CD14-positive monocyte (primary cell): ENCODE data around the gene TMEM183A. TPM values are rescaled to one million over a fixed set of nuclear protein-coding genes. Genes with fewer than 3 reads are reported as not detected.
A peak's percentile ranks its signal among the peaks of the same experiment; 100 is the strongest.

Experiments used
- DNase-seq, 3 donors: peaks; one replicate each; pipeline ENCODE4 v3.0.0-alpha.2; 2011 to 2022
- H2AFZ ChIP-seq: 2 replicates; pipeline ENCODE4 v1.6.0; 2012; ENCODE audit warnings: mild to moderate bottlenecking, low read depth, low read length, inconsistent platforms; ENCODE audit not compliant: insufficient read depth, poor library complexity, severe bottlenecking
- H3K27ac ChIP-seq, 2 donors: 1 replicate in 1 of 2; 2 replicates in 1 of 2; pipeline ENCODE4 v1.5.1; 2012 to 2013; ENCODE audit warnings: low read length in 2 of 2, control low read depth in 1 of 2, inconsistent platforms in 1 of 2, low read depth in 1 of 2, mild to moderate bottlenecking in 1 of 2
- H3K27me3 ChIP-seq, 2 donors: one replicate each; pipeline versions ENCODE4 v1.6.0 to v1.6.1; 2011 to 2013; ENCODE audit warnings: low read length in 2 of 2; ENCODE audit not compliant: control insufficient read depth in 2 of 2, insufficient read depth in 2 of 2
- H3K36me3 ChIP-seq, 2 donors: replicated peaks in 1 of 2; 1 replicate in 1 of 2; 2 replicates in 1 of 2; pipeline versions ENCODE4 v1.5.1 to v1.6.1; 2012 to 2013; ENCODE audit warnings: low read length in 2 of 2, control low read depth in 1 of 2, inconsistent platforms in 1 of 2, mild to moderate bottlenecking in 1 of 2; ENCODE audit not compliant: insufficient read depth in 2 of 2, control insufficient read depth in 1 of 2
- H3K4me1 ChIP-seq, 2 donors: 1 replicate in 1 of 2; 2 replicates in 1 of 2; pipeline versions ENCODE4 v1.5.1 to v1.6.1; 2012 to 2013; ENCODE audit warnings: low read length in 2 of 2, control low read depth in 1 of 2, inconsistent platforms in 1 of 2, mild to moderate bottlenecking in 1 of 2, moderate library complexity in 1 of 2; ENCODE audit not compliant: insufficient read depth in 2 of 2, control insufficient read depth in 1 of 2
- H3K4me2 ChIP-seq: replicated peaks from 2 replicates; pipeline ENCODE3; 2012; ENCODE audit warnings: low read length, moderate library complexity, mild to moderate bottlenecking; ENCODE audit not compliant: poor library complexity, severe bottlenecking; ENCODE audit errors: extremely low read depth
- H3K4me3 ChIP-seq, 3 experiments: fragments of 200-600 bp in 1 of 3; sonication (generic) in 1 of 3; replicated peaks in 1 of 3; 1 replicate in 2 of 3; 2 replicates in 1 of 3; pipeline ENCODE4 v1.5.1; 2011 to 2013; ENCODE audit warnings: low read length in 3 of 3, mild to moderate bottlenecking in 3 of 3, control low read depth in 2 of 3, low read depth in 2 of 3, inconsistent platforms in 1 of 3, moderate library complexity in 1 of 3
- H3K79me2 ChIP-seq: 2 replicates; pipeline ENCODE4 v1.6.0; 2012; ENCODE audit warnings: mild to moderate bottlenecking, control low read depth, inconsistent platforms, low read length, moderate library complexity; ENCODE audit not compliant: insufficient read depth
- H3K9ac ChIP-seq: 2 replicates; pipeline ENCODE4 v1.6.0; 2017; ENCODE audit warnings: low read length, mild to moderate bottlenecking; ENCODE audit not compliant: insufficient read depth, poor library complexity, severe bottlenecking
- H3K9me3 ChIP-seq, 2 donors: replicated peaks in 1 of 2; 1 replicate in 1 of 2; 2 replicates in 1 of 2; pipeline versions ENCODE4 v1.5.1 to v1.6.1; 2012 to 2013; ENCODE audit warnings: low read length in 2 of 2, control low read depth in 1 of 2; ENCODE audit not compliant: control insufficient read depth in 1 of 2, insufficient read depth in 1 of 2
- H4K20me1 ChIP-seq: 2 replicates; pipeline ENCODE4 v1.6.0; 2012; ENCODE audit warnings: mild to moderate bottlenecking, low read length, control low read depth, moderate library complexity; ENCODE audit not compliant: insufficient read depth
- H3K27ac Mint-ChIP-seq, 7 donors: one replicate each; pipeline ENCODE4 v1.8.0; 2020; ENCODE audit warnings: mild to moderate bottlenecking in 7 of 7, mixed read lengths in 7 of 7, moderate library complexity in 6 of 7, inconsistent platforms in 2 of 7
- H3K27me3 Mint-ChIP-seq, 3 donors: one replicate each; pipeline ENCODE4 v1.8.0; 2021 to 2022; ENCODE audit warnings: low read depth in 3 of 3, mild to moderate bottlenecking in 3 of 3, mixed read lengths in 3 of 3, moderate library complexity in 3 of 3, inconsistent platforms in 1 of 3
- H3K36me3 Mint-ChIP-seq, 2 donors: one replicate each; pipeline ENCODE4 v1.8.0; 2020; ENCODE audit warnings: mixed read lengths in 2 of 2, inconsistent platforms in 1 of 2, mild to moderate bottlenecking in 1 of 2
- H3K4me1 Mint-ChIP-seq: one replicate; pipeline ENCODE4 v1.8.0; 2020; ENCODE audit warnings: mild to moderate bottlenecking, mixed read lengths
- H3K4me3 Mint-ChIP-seq, 2 donors: one replicate each; pipeline ENCODE4 v1.8.0; 2020; ENCODE audit warnings: mild to moderate bottlenecking in 2 of 2, mixed read lengths in 2 of 2, moderate library complexity in 1 of 2
- H3K9me3 Mint-ChIP-seq, 7 donors: one replicate each; pipeline ENCODE4 v1.8.0; 2020 to 2022; ENCODE audit warnings: mixed read lengths in 7 of 7, mild to moderate bottlenecking in 6 of 7, moderate library complexity in 6 of 7, inconsistent platforms in 2 of 7
- WGBS: methylation state at CpG from one replicate; pipeline ENCODE4 v1.1.5; 2013; ENCODE audit warnings: missing lambda C conversion rate; ENCODE audit not compliant: insufficient coverage; 5-methylcytosine and 5-hydroxymethylcytosine counted together
- intact Hi-C, 2 donors: fragments of 100-400 bp; cut with micrococcal nuclease; formaldehyde crosslinking; loops; one replicate each; pipeline versions ENCODE4 v1.15.0 to v1.15.1; 2023
- polyA plus RNA-seq, 3 donors: library from polyadenylated mRNA; depleted of rRNA in 1 of 3; unstranded in 2 of 3; stranded (reverse) in 1 of 3; fragments of 300-500 nt in 2 of 3; fragments of >200 nt in 1 of 3; fragmentation: Illumina TruSeq in 2 of 3; gene quantifications; 1 replicate in 2 of 3; 2 replicates in 1 of 3; pipeline ENCODE4 v1.2.3, GENCODE V29; 2012 to 2021
- TF ChIP-seq, protein P1 (sequence below): fragments of 200-600 bp; IDR thresholded peaks from one replicate; pipeline ENCODE4 v1.8.0; 2022; ENCODE audit warnings: antibody characterized with exemption, mild to moderate bottlenecking

The TMEM183A gene
- polyA plus RNA-seq, 3 donors, result 60.5 to 84.9 (median 70.0) TPM

DNA sequence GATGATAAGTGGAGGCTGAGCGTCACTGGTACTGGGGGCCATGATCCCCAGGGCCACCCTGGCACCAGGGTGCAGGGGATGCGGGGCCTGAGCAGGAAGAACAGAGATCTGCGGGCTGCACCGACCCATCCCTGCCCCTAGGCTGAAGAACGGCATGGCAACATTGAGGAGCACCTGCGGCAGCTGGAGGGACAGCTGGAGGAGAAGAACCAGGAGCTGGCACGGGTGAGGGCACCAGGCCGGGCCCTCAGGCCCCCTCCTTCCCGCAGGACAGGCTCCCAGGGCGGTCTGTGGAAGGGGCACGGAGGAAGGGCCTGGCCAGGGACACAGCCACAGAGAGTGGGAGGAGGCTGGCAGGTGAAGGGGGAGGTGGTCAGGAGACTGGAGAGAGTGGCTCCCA, 40.9 kb downstream of the TMEM183A start:
- 95% methylated on average over 10 of the region's 11 CpGs for WGBS
- Histone ChIP-seq H3K4me2 (no peak overlapping the region), H3K4me1 (peaks cover 7 to 8% of the 10 kb centered on the region in 2 donors), H3K36me3 (no peaks in the 10 kb centered on the region), H2AFZ (no peak overlapping the region), H4K20me1 (no peaks in the 10 kb centered on the region), H3K9ac (no peak overlapping the region), H3K79me2 (no peaks in the 10 kb centered on the region), H3K9me3 (no peaks in the 10 kb centered on the region), H3K4me3 (no peak overlapping the region), H3K27me3 (no peaks in the 10 kb centered on the region), H3K27ac (no peak overlapping the region)
- intact Hi-C loops, result loop anchor here in 1 of 2 donors (10.0 kb wide), 1 partner anchor 77 kb away; the partner anchor contains the start of gene ADORA1
- Mint-ChIP-seq H3K27me3 (peaks cover 6 to 21% (median 14%) of the 10 kb centered on the region in 3 donors), H3K4me1 (peaks cover 18% of the 10 kb centered on the region), H3K4me3 (no peak overlapping the region), H3K36me3 (no peaks in the 10 kb centered on the region), H3K9me3 (peaks cover 0 to 3% (median 0%) of the 10 kb centered on the region in 7 donors), H3K27ac (peak overlapping the region in 1 of 7 donors; percentile 53)
- TF ChIP-seq, protein P1, sequence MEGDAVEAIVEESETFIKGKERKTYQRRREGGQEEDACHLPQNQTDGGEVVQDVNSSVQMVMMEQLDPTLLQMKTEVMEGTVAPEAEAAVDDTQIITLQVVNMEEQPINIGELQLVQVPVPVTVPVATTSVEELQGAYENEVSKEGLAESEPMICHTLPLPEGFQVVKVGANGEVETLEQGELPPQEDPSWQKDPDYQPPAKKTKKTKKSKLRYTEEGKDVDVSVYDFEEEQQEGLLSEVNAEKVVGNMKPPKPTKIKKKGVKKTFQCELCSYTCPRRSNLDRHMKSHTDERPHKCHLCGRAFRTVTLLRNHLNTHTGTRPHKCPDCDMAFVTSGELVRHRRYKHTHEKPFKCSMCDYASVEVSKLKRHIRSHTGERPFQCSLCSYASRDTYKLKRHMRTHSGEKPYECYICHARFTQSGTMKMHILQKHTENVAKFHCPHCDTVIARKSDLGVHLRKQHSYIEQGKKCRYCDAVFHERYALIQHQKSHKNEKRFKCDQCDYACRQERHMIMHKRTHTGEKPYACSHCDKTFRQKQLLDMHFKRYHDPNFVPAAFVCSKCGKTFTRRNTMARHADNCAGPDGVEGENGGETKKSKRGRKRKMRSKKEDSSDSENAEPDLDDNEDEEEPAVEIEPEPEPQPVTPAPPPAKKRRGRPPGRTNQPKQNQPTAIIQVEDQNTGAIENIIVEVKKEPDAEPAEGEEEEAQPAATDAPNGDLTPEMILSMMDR, result no peak
- no peak for DNase-seq

DNA sequence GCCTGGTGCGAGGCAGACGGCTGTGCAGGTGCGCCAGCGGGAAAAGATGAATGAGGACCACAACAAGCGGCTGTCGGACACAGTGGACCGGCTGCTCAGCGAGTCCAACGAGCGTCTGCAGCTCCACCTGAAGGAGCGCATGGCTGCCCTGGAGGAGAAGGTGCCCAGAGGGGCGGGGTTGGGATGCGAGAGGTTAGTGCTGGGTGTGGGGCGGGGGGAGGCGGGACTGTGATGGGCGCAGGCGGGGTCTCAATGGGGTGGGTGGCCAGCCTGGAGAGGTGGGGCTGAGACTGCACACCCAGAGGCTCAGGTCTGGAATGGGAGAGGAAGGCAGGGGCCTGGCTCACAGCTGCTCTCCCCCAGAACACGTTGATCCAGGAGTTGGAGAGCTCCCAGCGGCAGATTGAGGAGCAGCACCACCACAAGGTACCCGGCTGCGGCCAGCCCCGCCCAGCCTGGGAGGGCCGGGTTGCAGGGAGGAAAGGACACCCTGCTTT, 41.4 kb downstream of the TMEM183A start:
- no peaks in the 10 kb centered on the region for H3K9me3 ChIP-seq
- H3K27me3 ChIP-seq, result no peaks in the 10 kb centered on the region
- Mint-ChIP-seq H3K9me3 (peaks cover 0 to 3% (median 0%) of the 10 kb centered on the region in 7 donors), H3K27ac (no peak overlapping the region), H3K27me3 (peaks cover 6 to 21% (median 14%) of the 10 kb centered on the region in 3 donors), H3K4me1 (peaks cover 18% of the 10 kb centered on the region), H3K4me3 (no peak overlapping the region), H3K36me3 (no peaks in the 10 kb centered on the region)
- TF ChIP-seq, protein P1, result no peak
- no peak overlapping the region for H3K4me3 ChIP-seq
- no peak overlapping the region for H3K4me2 ChIP-seq
- H3K4me1 ChIP-seq, result peaks cover 7 to 8% of the 10 kb centered on the region in 2 donors
- H2AFZ ChIP-seq, result no peak overlapping the region
- intact Hi-C loops, result loop anchor here in 1 of 2 donors (10.0 kb wide), 1 partner anchor 76 kb away; the partner anchor contains the start of gene ADORA1
- H3K36me3 ChIP-seq, result no peaks in the 10 kb centered on the region
- WGBS, result 91% methylated on average over 20 of the region's 23 CpGs
- H3K27ac ChIP-seq, result no peak overlapping the region
- DNase-seq, result no peak
- no peaks in the 10 kb centered on the region for H4K20me1 ChIP-seq
- no peak overlapping the region for H3K9ac ChIP-seq
- H3K79me2 ChIP-seq, result no peaks in the 10 kb centered on the region
